Activated CD8-positive, alpha-beta T cell treated with anti-CD3 and anti-CD28 coated beads for 36 hours (primary cell): ENCODE results near the gene KCP. TPM values are rescaled to one million over a fixed set of nuclear protein-coding genes. Genes with fewer than 3 reads are reported as not detected.
"Not testable (repeated sequence)": the region's sequence is repeated elsewhere in the genome, so short reads cannot be mapped to it uniquely, and the experiment has no call there.

Source experiments
- ATAC-seq: fragments of 200-7000 bp; cut with Tn5 transposase; one replicate; pipeline ENCODE4 v1.10.0; 2021; ENCODE audit warnings: mild to moderate bottlenecking, moderate library complexity
- CTCF ChIA-PET: fragments of 350-600 bp; sonication (Branson Sonifier 250); formaldehyde crosslinking; loops from one replicate; lab custom pipeline; 2021; ENCODE audit warnings: antibody characterized with exemption; lab: Charles Lee
- POLR2A ChIA-PET: fragments of 350-600 bp; sonication (Branson Sonifier 250); formaldehyde crosslinking; loops from one replicate; lab custom pipeline; 2021; ENCODE audit warnings: antibody characterized with exemption; lab: Charles Lee
- DNase-seq: peaks from one replicate; pipeline ENCODE4 v3.0.0-alpha.2; 2020
- H3K27ac Mint-ChIP-seq: one replicate; pipeline ENCODE4 v1.8.0; 2021; ENCODE audit warnings: mild to moderate bottlenecking, mixed read lengths
- H3K27me3 Mint-ChIP-seq: one replicate; pipeline ENCODE4 v1.8.0; 2021; ENCODE audit warnings: mixed read lengths
- H3K36me3 Mint-ChIP-seq: one replicate; pipeline ENCODE4 v1.8.0; 2021; ENCODE audit warnings: low read depth, mixed read lengths
- H3K4me1 Mint-ChIP-seq: one replicate; pipeline ENCODE4 v1.8.0; 2021; ENCODE audit warnings: low read depth, mixed read lengths
- H3K4me3 Mint-ChIP-seq: one replicate; pipeline ENCODE4 v1.8.0; 2021; ENCODE audit warnings: mild to moderate bottlenecking, moderate library complexity, mixed read lengths
- H3K9me3 Mint-ChIP-seq: one replicate; pipeline ENCODE4 v1.8.0; 2021; ENCODE audit warnings: mixed read lengths
- intact Hi-C: fragments of 100-400 bp; cut with micrococcal nuclease; formaldehyde crosslinking; loops from one replicate; pipeline ENCODE4 v1.10.0; 2022
- total RNA-seq, 2 experiments: library from RNA; stranded (reverse); gene quantifications; one replicate each; pipeline ENCODE4 v1.2.3, GENCODE V29; 2021
- TF ChIP-seq, protein P1 (sequence below): fragments of 200-600 bp; IDR thresholded peaks from one replicate; pipeline ENCODE4 v1.8.0; 2022; ENCODE audit warnings: antibody characterized with exemption, mild to moderate bottlenecking

The KCP gene
- total RNA-seq, 2 experiments from 2014 or later = not detected

DNA sequence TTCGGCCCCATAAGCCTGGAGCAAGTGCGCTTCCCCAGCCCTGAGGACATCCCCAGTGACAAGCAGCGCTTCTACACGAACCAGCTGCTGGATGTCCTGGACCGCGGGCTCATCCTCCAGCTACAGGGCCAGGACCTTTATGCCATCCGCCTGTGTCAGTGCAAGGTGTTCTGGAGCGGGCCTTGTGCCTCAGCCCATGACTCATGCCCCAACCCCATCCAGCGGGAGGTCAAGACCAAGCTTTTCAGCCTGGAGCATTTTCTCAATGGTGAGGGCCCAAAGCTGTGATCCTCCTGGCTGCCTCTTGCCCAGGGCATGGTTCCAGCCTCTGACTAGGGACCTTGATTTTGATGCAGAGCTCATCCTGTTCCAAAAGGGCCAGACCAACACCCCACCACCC, 37.3 kb upstream of the KCP start:
- CTCF ChIA-PET = interaction anchor here (0.6 to 1.9 kb wide), 11 partner anchors 9 to 169 kb away, joined by 3 to 9 read pairs (median 3); partner anchors contain the start of gene IRF5
- Mint-ChIP-seq H3K4me3 (no peak overlapping the region), H3K9me3 (no peaks in the 10 kb centered on the region), H3K4me1 (no peaks in the 10 kb centered on the region), H3K36me3 (no peaks in the 10 kb centered on the region), H3K27me3 (peaks cover 1% of the 10 kb centered on the region), H3K27ac (no peak overlapping the region)
- POLR2A ChIA-PET = interaction anchor here (0.6 to 1.5 kb wide), 2 partner anchors 9 to 21 kb away, joined by 3 to 6 read pairs; no protein-coding TSS in a partner anchor
- ATAC-seq (no peak), DNase-seq (no peak)
- TF ChIP-seq, protein P1, sequence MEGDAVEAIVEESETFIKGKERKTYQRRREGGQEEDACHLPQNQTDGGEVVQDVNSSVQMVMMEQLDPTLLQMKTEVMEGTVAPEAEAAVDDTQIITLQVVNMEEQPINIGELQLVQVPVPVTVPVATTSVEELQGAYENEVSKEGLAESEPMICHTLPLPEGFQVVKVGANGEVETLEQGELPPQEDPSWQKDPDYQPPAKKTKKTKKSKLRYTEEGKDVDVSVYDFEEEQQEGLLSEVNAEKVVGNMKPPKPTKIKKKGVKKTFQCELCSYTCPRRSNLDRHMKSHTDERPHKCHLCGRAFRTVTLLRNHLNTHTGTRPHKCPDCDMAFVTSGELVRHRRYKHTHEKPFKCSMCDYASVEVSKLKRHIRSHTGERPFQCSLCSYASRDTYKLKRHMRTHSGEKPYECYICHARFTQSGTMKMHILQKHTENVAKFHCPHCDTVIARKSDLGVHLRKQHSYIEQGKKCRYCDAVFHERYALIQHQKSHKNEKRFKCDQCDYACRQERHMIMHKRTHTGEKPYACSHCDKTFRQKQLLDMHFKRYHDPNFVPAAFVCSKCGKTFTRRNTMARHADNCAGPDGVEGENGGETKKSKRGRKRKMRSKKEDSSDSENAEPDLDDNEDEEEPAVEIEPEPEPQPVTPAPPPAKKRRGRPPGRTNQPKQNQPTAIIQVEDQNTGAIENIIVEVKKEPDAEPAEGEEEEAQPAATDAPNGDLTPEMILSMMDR = no peak
- intact Hi-C loops = no loop called here

DNA sequence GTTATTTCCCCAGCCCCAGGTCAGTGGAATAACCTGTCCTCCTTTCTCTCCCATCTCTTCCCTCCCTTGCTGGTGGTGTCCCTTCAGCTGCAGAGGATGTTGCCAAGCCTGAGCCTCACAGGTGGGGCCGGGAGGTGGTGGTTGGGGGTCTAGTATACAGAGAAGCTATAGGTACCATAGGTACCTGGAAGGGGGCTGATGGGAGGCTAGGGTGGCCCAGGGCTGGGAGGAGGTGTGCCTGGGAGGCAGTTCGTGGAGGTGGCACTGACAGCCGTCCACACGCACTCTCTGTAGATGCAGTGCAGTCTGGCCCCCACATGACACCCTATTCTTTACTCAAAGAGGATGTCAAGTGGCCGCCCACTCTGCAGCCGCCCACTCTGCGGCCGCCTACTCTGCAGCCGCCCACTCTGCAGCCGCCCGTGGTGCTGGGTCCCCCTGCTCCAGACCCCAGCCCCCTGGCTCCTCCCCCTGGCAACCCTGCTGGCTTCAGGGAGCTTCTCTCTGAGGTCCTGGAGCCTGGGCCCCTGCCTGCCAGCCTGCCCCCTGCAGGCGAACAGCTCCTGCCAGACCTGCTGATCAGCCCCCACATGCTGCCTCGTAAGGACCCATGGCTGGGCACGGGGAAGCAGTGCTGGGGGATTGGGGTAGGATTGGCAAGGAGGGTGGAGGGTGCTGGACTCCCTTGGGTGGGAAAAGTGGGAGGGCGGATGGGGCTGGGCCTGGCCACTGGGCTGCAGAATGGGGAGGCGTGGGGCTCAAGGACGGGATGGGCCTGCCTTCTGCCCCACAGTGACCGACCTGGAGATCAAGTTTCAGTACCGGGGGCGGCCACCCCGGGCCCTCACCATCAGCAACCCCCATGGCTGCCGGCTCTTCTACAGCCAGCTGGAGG, 36.7 kb upstream of the KCP start:
- POLR2A ChIA-PET = interaction anchor here (0.6 to 1.5 kb wide), 3 partner anchors 10 to 21 kb away, joined by 3 to 6 read pairs (median 3); no protein-coding TSS in a partner anchor
- ATAC-seq (no peak), DNase-seq (peak; percentile 27)
- Mint-ChIP-seq H3K4me1 (no peaks in the 10 kb centered on the region), H3K9me3 (no peaks in the 10 kb centered on the region), H3K36me3 (no peaks in the 10 kb centered on the region), H3K27me3 (peaks cover 1% of the 10 kb centered on the region), H3K4me3 (no peak overlapping the region), H3K27ac (no peak overlapping the region)
- intact Hi-C loops = no loop called here
- CTCF ChIA-PET = interaction anchor here (0.6 to 1.9 kb wide), 13 partner anchors 10 to 170 kb away, joined by 3 to 9 read pairs (median 3); partner anchors contain the start of gene IRF5
- TF ChIP-seq, protein P1 = peak; percentile 37

DNA sequence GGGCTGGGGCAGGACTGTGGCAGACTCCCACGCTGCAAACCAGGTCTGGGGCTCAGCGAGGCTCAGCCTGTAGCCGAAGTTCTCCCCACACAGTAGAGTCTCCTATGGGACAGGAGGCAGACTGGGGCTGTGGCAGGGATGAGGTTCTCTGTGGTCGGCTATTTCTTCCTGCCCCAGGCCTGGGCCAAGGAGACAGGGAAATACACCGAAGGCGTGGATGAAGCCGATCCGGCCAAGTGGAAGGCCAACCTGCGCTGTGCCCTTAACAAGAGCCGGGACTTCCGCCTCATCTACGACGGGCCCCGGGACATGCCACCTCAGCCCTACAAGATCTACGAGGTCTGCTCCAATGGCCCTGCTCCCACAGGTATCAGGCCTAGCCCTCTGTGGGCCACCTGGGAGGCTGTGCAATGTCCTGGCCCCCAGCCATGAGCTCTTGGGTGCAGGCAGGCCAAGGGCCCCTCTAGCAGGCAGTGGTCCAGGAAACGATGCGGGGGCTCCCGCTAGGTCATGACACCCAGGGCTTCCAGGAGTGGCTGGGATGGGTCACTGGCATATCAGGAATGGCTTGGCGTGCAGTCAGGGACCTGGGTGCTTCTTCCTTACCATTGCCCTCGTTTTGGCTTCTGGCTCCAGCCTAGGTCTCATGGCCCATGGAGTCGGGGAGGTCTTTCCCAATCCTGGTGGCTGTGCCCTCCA, 35.3 kb upstream of the KCP start:
- ATAC-seq (no peak), DNase-seq (no peak)
- TF ChIP-seq, protein P1 = no peak
- Mint-ChIP-seq H3K4me1 (peaks cover 7% of the 10 kb centered on the region), H3K27me3 (peaks cover 7% of the 10 kb centered on the region), H3K36me3 (no peaks in the 10 kb centered on the region), H3K27ac (no peak overlapping the region), H3K9me3 (no peaks in the 10 kb centered on the region), H3K4me3 (no peak overlapping the region)
- ChIA-PET CTCF (interaction anchor here (0.6 kb wide), 1 partner anchor 13 kb away, joined by 3 read pairs; no protein-coding TSS in a partner anchor), POLR2A (no interaction called here)
- intact Hi-C loops = no loop called here

DNA sequence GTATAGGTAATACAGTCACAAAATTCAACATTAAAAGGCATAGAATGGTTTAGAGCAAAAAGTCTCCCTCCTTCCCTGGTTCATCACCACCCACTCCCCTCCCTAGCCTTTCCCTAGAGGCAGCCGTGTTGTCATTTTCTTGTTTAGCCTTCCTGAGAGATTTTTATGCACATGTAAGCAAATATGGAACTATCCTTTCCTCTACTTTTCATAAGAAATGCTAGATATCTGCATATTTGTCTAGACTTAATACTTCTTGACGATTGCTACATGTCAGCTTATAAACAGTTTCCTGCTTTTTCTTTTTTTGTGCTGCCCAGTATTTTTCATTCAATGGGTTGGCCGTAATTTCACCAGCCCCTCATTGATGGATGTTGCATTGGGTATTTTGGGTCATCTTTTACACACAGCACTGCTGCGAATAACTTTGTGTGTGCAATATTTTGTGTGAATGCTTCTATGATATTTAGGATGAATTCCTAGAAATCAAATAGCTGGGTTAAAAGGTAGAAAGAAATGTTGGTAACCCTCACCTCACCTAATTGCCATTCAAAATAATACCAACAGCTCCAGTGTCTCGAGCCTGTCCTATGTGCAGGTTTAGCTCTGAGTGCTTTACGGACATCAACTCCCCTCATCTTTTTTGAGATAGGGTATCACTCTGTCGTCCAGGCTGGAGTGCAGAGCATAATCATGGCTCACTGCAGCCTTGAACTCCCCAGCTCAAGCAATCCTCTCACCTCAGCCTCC, 34.2 kb upstream of the KCP start:
- intact Hi-C loops = no loop called here
- H3K36me3 Mint-ChIP-seq = no peaks in the 10 kb centered on the region
- ChIA-PET CTCF (interaction anchor here (0.7 kb wide), 1 partner anchor 14 kb away, joined by 3 read pairs; no protein-coding TSS in a partner anchor), POLR2A (interaction anchor here (1.2 kb wide), 1 partner anchor 12 kb away, joined by 4 read pairs; no protein-coding TSS in a partner anchor)
- H3K27ac Mint-ChIP-seq = no peak overlapping the region
- H3K4me3 Mint-ChIP-seq = no peak overlapping the region
- ATAC-seq (no peak), DNase-seq (no peak)
- H3K4me1 Mint-ChIP-seq = peaks cover 13% of the 10 kb centered on the region
- peaks cover 7% of the 10 kb centered on the region for H3K27me3 Mint-ChIP-seq
- TF ChIP-seq, protein P1 = no peak
- H3K9me3 Mint-ChIP-seq = no peaks in the 10 kb centered on the region

DNA sequence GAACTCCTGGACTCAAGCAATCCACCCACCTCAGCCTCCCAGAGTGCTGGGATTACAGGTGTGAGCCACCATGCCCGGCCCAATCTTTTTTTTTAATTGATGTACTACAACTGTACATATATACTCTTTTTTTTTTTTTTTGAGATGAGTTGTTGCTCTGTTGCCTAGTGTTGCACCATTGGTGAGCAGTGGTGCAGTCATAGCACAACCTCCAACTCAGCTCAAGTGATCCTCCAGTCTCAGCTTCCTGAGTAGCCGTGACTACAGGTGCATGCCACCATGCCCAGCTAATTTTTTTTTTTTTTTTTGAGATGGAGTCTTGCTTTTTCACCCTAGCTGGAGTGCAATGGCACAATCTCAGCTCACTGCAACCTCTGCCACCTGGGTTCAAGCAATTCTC, 32.7 kb upstream of the KCP start:
- ATAC-seq, intact Hi-C loops, DNase-seq, CTCF ChIA-PET, H3K9me3 Mint-ChIP-seq, POLR2A ChIA-PET, H3K27ac Mint-ChIP-seq, H3K4me3 Mint-ChIP-seq, H3K36me3 Mint-ChIP-seq: not testable (repeated sequence)
- peaks cover 11% of the 10 kb centered on the region for H3K27me3 Mint-ChIP-seq
- peaks cover 25% of the 10 kb centered on the region for H3K4me1 Mint-ChIP-seq
